HepG2 (cell line): ENCODE measurements around the gene PPP4R1. TPM values are rescaled to one million over a fixed set of nuclear protein-coding genes. Genes with fewer than 3 reads are reported as not detected.

ENCODE experiments used
- ATAC-seq: fragments of 200-7000 bp; cut with Tn5 transposase; 3 replicates; pipeline ENCODE4 v1.9.1; 2020; ENCODE audit warnings: mild to moderate bottlenecking, moderate library complexity
- BruUV-seq: library from RNA; stranded (reverse); fragments of 400-500 nt; replicated peaks from 2 replicates; lab custom pipeline; 2021; lab: Mats Ljungman, UMichigan
- CTCF ChIA-PET: fragments of 300-600 bp; formaldehyde crosslinking; extraction: SDS; loops from one replicate; lab custom pipeline; 2021; ENCODE audit warnings: low total read pairs, inconsistent platforms, low intra/inter-chr PET ratio; lab: Yijun Ruan, JAX
- POLR2A ChIA-PET: fragments of 350-600 bp; sonication (Branson Sonifier 250); formaldehyde crosslinking; loops from one replicate; lab custom pipeline; 2020; ENCODE audit warnings: antibody characterized with exemption, inconsistent platforms; lab: Yijun Ruan, JAX
- DNase-seq: peaks from one replicate; pipeline ENCODE4 v3.0.0-alpha.2; 2015; ENCODE audit warnings: low spot score
- FAIRE-seq: peaks from 3 replicates; lab custom pipeline; 2011; peaks lifted over from hg19 to GRCh38; lab: Jason Lieb, UNC
- H2AFZ ChIP-seq: one replicate; pipeline ENCODE4 v1.6.1; 2011; ENCODE audit warnings: low read length, inconsistent platforms
- H3K27ac ChIP-seq: fragments of 300-600 bp; 3 replicates; pipeline ENCODE4 v1.8.0; 2011; ENCODE audit warnings: mixed run types, mild to moderate bottlenecking, mixed read lengths, low read length, inconsistent platforms; ENCODE audit not compliant: insufficient read depth; ENCODE audit errors: extremely low read length
- H3K27me3 ChIP-seq, 2 experiments: fragments of 200-600 bp in 1 of 2; 2 replicates in 1 of 2; 3 replicates in 1 of 2; pipeline versions ENCODE4 v1.6.0 to v1.8.0; 2011; ENCODE audit warnings: low read length in 2 of 2, mild to moderate bottlenecking in 2 of 2, moderate library complexity in 2 of 2, inconsistent platforms in 1 of 2; ENCODE audit not compliant: insufficient read depth in 2 of 2, control insufficient read depth in 1 of 2
- H3K36me3 ChIP-seq, 2 experiments: fragments of 200-600 bp in 1 of 2; replicated peaks in 1 of 2; 2 replicates in 1 of 2; 3 replicates in 1 of 2; pipeline versions ENCODE4 v1.5.1 to v1.8.0; 2011; ENCODE audit warnings: low read length in 2 of 2, inconsistent platforms in 1 of 2; ENCODE audit not compliant: insufficient read depth in 2 of 2, control insufficient read depth in 1 of 2
- H3K4me1 ChIP-seq: 2 replicates; pipeline ENCODE4 v1.5.1; 2012; ENCODE audit warnings: low read length, inconsistent platforms; ENCODE audit not compliant: insufficient read depth
- H3K4me2 ChIP-seq: 2 replicates; pipeline ENCODE4 v1.6.0; 2011; ENCODE audit warnings: low read depth, low read length, inconsistent platforms
- H3K4me3 ChIP-seq, 3 experiments: fragments of 200-600 bp in 1 of 3; sonication (generic), shearing (Covaris generic) in 1 of 3; replicated peaks in 1 of 3; 2 replicates each; pipeline ENCODE4 v1.5.1; 2011 to 2016; ENCODE audit warnings: low read length in 3 of 3, inconsistent platforms in 2 of 3, low read depth in 2 of 3, mild to moderate bottlenecking in 2 of 3, control low read depth in 1 of 3, mixed read lengths in 1 of 3; ENCODE audit not compliant: insufficient read depth in 1 of 3
- H3K79me2 ChIP-seq: one replicate; pipeline ENCODE4 v1.6.1; 2011; ENCODE audit warnings: low read length, inconsistent platforms; ENCODE audit not compliant: insufficient read depth
- H3K9ac ChIP-seq: 2 replicates; pipeline ENCODE4 v1.6.0; 2011; ENCODE audit warnings: mild to moderate bottlenecking, low read depth, low read length, inconsistent platforms; ENCODE audit not compliant: insufficient read depth
- H3K9me3 ChIP-seq: 2 replicates; pipeline ENCODE4 v1.5.1; 2012; ENCODE audit warnings: mild to moderate bottlenecking, low read length
- H4K20me1 ChIP-seq: 2 replicates; pipeline ENCODE4 v1.6.0; 2011; ENCODE audit warnings: inconsistent platforms, mild to moderate bottlenecking, low read length, moderate library complexity; ENCODE audit not compliant: insufficient read depth
- FOXK1 ChIP-seq: sonication (generic); formaldehyde crosslinking; IDR thresholded peaks from 2 replicates; pipeline ENCODE4 v1.4.0; 2020; ENCODE audit warnings: low read depth, missing genetic modification reagents, borderline replicate concordance
- GZF1 ChIP-seq: sonication (generic); formaldehyde crosslinking; IDR thresholded peaks from 2 replicates; pipeline ENCODE4 v1.5.1; 2020; ENCODE audit warnings: mild to moderate bottlenecking, missing genetic modification reagents
- MAFF ChIP-seq: IDR thresholded peaks from 2 replicates; pipeline ENCODE4 v1.6.1; 2011; ENCODE audit warnings: low read depth, low read length, improper control_type of control experiment
- MAFK ChIP-seq, 2 experiments: IDR thresholded peaks in 1 of 2; conservative IDR thresholded peaks in 1 of 2; 2 replicates each; pipeline ENCODE4 v1.6.1; 2011; ENCODE audit warnings: improper control_type of control experiment in 2 of 2, low read length in 2 of 2
- NR2F6 ChIP-seq, 2 experiments: IDR thresholded peaks; 2 replicates each; pipeline ENCODE4 v1.6.1; 2016; ENCODE audit warnings: antibody characterized with exemption in 1 of 2, mild to moderate bottlenecking in 1 of 2
- PCBP2 ChIP-seq: fragments of 200-400 bp; formaldehyde crosslinking; optimal IDR thresholded peaks from 2 replicates; pipeline ENCODE3; 2018; ENCODE audit warnings: low read length, low read depth; ENCODE audit not compliant: poor library complexity, severe bottlenecking
- RNF2 ChIP-seq: fragments of 450-650 bp; conservative IDR thresholded peaks from 2 replicates; pipeline ENCODE4 v1.6.1; 2016; ENCODE audit warnings: low read depth
- SMAD9 ChIP-seq: sonication (generic); formaldehyde crosslinking; IDR thresholded peaks from 2 replicates; pipeline ENCODE4 v1.5.1; 2020; ENCODE audit warnings: mild to moderate bottlenecking, missing genetic modification reagents
- ZNF256 ChIP-seq: sonication (generic); formaldehyde crosslinking; conservative IDR thresholded peaks from 2 replicates; pipeline ENCODE4 v1.4.0; 2020; ENCODE audit warnings: missing genetic modification reagents
- WGBS: methylation state at CpG from one replicate; pipeline ENCODE4 v1.1.6; 2017; ENCODE audit warnings: low lambda C conversion rate; 5-methylcytosine and 5-hydroxymethylcytosine counted together
- in situ Hi-C: cut with HindIII; loops from 2 replicates; pipeline ENCODE4 v1.10.0; 2017; ENCODE audit warnings: low pct_unique_long_range_greater_than_20kb; ENCODE audit not compliant: extremely low pct_ligation_motif_present
- intact Hi-C: fragments of 100-400 bp; cut with micrococcal nuclease; formaldehyde crosslinking; loops from one replicate; pipeline ENCODE4 v1.10.0; 2022; ENCODE audit not compliant: unreplicated experiment
- polyA plus RNA-seq, 8 experiments: library from polyadenylated mRNA; depleted of rRNA in 3 of 8; stranded (reverse) in 7 of 8; unstranded in 1 of 8; fragments of >200 nt; fragmentation: Illumina TruSeq in 4 of 8; extraction: Trizol in 4 of 8; gene quantifications; 2 replicates each; pipeline versions ENCODE4 v1.2.1 to v1.2.3, GENCODE V29; 2011 to 2016; ENCODE audit warnings: low read depth in 4 of 8, missing spikeins in 1 of 8, mixed read lengths in 1 of 8; ENCODE audit not compliant: insufficient read depth in 1 of 8
- total RNA-seq, 5 experiments: library from RNA; depleted of rRNA; stranded (reverse); fragments of >200 nt; fragmentation: Illumina TruSeq; extraction: Trizol; gene quantifications; 2 replicates each; pipeline ENCODE4 v1.2.3, GENCODE V29; 2016; ENCODE audit warnings: low read depth in 1 of 5
- TF ChIP-seq, protein P1 (sequence below): sonication (generic); formaldehyde crosslinking; conservative IDR thresholded peaks from 2 replicates; pipeline ENCODE4 v1.8.0; 2022; ENCODE audit warnings: missing genetic modification reagents
- TF ChIP-seq, protein P2 (sequence below): sonication (generic); formaldehyde crosslinking; IDR thresholded peaks from 2 replicates; pipeline ENCODE4 v1.4.0; 2020; ENCODE audit warnings: mild to moderate bottlenecking, missing genetic modification reagents

Gene PPP4R1
- total and polyA plus RNA-seq, 2 of the 13 experiments (the other 11 are each of a cell fraction or from before 2014, with no cell fraction given) = 66.5 to 72.4 TPM

DNA sequence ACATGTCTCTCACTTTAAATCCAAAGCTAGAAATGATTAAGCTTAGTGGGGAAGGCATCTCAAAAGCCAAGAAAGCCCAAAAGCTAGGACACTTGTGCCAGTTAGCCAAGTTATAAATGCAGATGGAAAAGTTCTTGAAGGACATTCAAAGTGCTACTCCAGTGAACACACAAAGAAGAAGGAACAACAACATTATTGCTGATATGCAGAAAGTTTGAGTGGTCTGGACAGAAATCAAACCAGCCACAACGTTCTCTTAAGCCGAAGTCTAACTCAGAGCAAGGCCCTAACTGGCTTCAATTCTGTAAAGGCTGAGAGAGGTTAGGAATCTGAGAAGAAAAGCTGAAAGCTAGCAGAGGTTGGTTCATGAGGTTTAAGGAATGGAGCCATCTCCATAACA lies 49.0 kb downstream of the PPP4R1 start:
- no TSS peak for BruUV-seq
- CTCF ChIA-PET = no interaction called here
- no peak overlapping the region for H2AFZ ChIP-seq
- intact Hi-C loops = no loop called here
- DNase-seq (no peak), FAIRE-seq (no peak), ATAC-seq (no peak)
- peaks cover 10 to 63% of the 10 kb centered on the region in 2 experiments for H3K36me3 ChIP-seq
- no peaks in the 10 kb centered on the region for H3K27me3 ChIP-seq
- TF ChIP-seq GZF1 (no peak), PCBP2 (no peak), NR2F6 (IDR thresholded peaks at IDR 0.05) (no peak), NR2F6 (CRISPR knock-in tag; IDR thresholded peaks at IDR 0.05) (no peak), SMAD9 (no peak), ZNF256 (no peak), MAFK (conservative IDR thresholded peaks at IDR 0.05 in 1 of 2, IDR thresholded peaks at IDR 0.05 in 1 of 2; ENCODE audit: low read length in 2 of 2) (peak; percentile 21 to 26; a peak in 1 of 4 replicates), RNF2 (no peak), MAFF (0 out of 2 replicates have a peak, but pooled peaks have one; percentile 2), FOXK1 (CRISPR knock-in tag) (no peak)
- TF ChIP-seq, protein P1, sequence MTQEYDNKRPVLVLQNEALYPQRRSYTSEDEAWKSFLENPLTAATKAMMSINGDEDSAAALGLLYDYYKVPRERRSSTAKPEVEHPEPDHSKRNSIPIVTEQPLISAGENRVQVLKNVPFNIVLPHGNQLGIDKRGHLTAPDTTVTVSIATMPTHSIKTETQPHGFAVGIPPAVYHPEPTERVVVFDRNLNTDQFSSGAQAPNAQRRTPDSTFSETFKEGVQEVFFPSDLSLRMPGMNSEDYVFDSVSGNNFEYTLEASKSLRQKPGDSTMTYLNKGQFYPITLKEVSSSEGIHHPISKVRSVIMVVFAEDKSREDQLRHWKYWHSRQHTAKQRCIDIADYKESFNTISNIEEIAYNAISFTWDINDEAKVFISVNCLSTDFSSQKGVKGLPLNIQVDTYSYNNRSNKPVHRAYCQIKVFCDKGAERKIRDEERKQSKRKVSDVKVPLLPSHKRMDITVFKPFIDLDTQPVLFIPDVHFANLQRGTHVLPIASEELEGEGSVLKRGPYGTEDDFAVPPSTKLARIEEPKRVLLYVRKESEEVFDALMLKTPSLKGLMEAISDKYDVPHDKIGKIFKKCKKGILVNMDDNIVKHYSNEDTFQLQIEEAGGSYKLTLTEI = no peak
- TF ChIP-seq, protein P2, sequence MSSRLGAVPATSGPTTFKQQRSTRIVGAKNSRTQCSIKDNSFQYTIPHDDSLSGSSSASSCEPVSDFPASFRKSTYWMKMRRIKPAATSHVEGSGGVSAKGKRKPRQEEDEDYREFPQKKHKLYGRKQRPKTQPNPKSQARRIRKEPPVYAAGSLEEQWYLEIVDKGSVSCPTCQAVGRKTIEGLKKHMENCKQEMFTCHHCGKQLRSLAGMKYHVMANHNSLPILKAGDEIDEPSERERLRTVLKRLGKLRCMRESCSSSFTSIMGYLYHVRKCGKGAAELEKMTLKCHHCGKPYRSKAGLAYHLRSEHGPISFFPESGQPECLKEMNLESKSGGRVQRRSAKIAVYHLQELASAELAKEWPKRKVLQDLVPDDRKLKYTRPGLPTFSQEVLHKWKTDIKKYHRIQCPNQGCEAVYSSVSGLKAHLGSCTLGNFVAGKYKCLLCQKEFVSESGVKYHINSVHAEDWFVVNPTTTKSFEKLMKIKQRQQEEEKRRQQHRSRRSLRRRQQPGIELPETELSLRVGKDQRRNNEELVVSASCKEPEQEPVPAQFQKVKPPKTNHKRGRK (CRISPR knock-in tag) = no peak
- H3K9ac ChIP-seq = no peak overlapping the region
- 94% methylated on average over 2 of the region's 2 CpGs for WGBS
- no peaks in the 10 kb centered on the region for H4K20me1 ChIP-seq
- no peaks in the 10 kb centered on the region for H3K9me3 ChIP-seq
- POLR2A ChIA-PET = no interaction called here
- no peak overlapping the region for H3K27ac ChIP-seq
- no peaks in the 10 kb centered on the region for H3K79me2 ChIP-seq
- H3K4me2 ChIP-seq = no peak overlapping the region
- no peak overlapping the region for H3K4me3 ChIP-seq
- H3K4me1 ChIP-seq = no peaks in the 10 kb centered on the region; the same call in 1 of the 2 replicates
- in situ Hi-C loops = no loop called here
